Effector CD4-positive, alpha-beta T cell (primary cell): ENCODE measurements around the gene ARHGEF37.
A peak's percentile ranks its signal among the peaks of the same experiment; 100 is the strongest.
"Not testable (repeated sequence)": the region's sequence is repeated elsewhere in the genome, so short reads cannot be mapped to it uniquely, and the experiment has no call there.

Experiments used
- DNase-seq: peaks from one replicate; pipeline ENCODE4 v3.0.0-alpha.2; 2020
- total RNA-seq: gene quantifications from one replicate; lab custom pipeline; 2026; lab: John Stamatoyannopoulos, UW

ARHGEF37 gene, protein sequence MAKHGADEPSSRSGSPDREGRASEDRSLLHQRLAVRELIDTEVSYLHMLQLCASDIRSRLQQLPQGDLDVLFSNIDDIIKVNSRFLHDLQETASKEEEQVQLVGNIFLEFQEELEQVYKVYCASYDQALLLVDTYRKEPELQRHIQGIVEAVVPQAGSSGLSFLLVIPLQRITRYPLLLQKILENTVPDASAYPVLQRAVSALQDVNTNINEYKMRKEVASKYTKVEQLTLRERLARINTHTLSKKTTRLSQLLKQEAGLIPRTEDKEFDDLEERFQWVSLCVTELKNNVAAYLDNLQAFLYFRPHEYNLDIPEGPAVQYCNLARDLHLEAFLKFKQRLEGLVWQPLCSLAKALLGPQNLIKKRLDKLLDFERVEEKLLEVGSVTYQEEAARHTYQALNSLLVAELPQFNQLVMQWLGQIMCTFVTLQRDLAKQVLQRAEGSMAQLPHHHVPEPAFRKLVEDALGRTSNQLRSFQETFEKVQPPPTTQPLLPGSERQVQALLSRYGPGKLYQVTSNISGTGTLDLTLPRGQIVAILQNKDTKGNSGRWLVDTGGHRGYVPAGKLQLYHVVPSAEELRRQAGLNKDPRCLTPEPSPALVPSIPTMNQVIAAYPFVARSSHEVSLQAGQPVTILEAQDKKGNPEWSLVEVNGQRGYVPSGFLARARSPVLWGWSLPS
- total RNA-seq, result 1.1 reads per million

DNA sequence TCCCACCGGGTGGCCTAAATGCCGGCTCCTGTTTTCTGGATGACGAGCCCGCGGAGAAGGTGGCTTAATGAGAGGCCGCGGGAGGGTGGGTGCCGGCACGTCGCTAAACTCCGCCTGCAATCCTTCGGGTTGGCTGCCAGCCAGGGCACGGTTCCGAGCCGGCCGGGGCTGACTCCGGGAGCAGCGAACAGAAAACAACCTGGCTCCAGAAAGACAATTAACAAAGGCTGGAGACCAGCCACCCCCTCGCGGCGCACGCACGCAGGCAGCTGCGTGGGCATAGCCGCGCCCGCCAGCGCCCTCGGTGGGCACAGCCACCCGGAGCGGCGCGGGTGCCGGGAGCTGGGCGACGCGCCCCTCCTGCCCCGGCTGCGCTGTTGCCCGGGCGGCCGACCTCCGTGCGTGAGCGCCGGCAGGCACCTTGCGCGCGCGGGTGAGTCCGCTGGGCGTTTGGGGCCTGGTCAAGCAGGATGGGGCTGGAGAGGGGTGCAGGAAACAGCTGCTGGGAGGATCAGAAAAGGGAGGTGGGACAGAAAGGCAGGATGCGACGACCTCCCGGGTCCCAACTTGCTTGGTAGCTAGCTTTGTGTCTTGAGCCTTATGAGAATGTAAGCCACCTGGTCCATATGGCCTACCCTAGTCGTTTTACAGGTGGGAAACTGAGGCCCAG is at the start of gene ARHGEF37:
TSS of gene ARHGEF37 (plus strand) at position 307 of the 670 bp plus-strand sequence. CDS start 16,272 bp downstream, outside the sequence.
- no peak for DNase-seq

DNA sequence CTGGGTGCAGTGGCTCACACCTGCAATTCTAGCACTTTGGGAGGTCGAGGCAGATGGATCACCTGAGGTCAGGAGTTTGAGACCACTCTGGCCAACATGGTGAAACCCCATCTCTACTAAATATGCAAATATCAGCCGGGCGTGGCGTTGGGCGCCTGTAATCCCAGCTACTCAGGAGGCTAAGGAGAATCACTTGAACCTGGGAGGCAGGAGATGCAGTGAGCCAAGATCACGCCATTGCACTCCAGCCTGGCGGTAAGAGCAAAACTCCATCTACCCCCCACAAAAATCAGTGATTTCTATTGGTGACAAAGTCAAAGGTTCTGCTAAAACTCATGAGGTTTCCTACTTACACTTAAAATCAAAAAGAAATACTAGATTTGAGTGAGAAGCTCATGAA is 48.9 kb upstream of the ARHGEF37 start:
- DNase-seq, result no peak

DNA sequence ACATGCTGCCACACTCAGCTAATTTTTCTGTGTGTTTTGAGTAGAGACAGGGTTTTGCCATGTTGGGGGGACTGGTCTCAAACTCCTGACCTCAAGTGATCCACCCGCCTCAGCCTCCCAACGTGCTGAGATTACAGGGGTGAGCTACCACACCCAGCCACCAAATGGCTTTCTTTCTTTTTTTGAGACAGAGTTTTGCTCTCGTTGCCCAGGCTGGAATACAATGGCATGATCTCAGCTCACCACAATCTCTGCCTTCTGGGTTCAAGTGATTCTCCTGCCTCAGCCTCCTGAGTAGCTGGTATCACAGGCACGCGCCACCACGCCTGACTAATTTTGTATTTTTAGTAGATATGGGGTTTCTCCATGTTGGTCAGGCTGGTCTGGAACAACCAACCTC is 45.5 kb upstream of the ARHGEF37 start:
- DNase-seq, result not testable (repeated sequence)

DNA sequence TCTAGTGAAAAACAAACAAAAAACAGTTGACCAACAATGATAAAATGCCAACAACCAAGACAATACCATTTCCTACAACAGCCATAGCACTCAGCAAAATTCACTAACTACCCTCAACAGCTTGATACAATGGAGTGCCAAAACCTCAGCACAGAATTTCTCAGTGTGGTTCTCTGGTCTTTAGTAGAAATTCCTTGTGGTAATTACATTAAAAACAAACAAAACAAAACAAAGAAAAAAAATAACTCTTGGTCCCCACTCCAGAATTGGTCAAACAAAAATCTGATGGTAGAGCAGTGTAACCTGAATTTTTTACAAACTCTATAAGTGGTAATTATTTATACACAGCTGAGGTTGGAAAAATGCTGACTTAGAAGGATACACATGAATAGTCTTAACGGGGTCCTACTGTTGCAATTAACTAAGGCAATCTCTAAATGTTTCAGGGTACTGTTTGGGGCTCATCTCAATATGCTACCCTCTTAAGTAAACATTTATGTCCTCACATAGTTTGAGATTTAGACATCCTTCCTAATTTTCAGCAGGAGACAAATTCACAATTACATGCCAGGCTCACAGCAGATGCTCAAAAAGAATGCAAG is 43.8 kb upstream of the ARHGEF37 start:
- DNase-seq, result no peak

DNA sequence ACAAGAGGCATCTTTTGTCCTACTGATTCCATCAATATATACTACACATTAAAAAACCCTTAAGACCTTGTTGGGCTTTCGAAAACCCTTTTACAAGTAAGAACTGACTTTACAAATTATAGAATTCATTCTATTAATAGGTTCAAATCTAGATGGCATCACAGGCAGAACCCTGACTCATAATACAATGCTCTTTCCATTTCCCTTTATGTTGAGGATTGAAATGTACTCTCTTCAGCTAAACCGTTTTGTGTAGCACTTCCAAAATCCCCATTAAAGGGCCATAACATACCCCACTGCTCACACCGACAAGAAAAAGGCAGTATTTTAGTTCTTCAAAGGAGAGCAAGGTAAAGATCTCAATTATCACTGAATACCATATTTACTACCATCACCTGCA is 41.2 kb upstream of the ARHGEF37 start:
- no peak for DNase-seq

DNA sequence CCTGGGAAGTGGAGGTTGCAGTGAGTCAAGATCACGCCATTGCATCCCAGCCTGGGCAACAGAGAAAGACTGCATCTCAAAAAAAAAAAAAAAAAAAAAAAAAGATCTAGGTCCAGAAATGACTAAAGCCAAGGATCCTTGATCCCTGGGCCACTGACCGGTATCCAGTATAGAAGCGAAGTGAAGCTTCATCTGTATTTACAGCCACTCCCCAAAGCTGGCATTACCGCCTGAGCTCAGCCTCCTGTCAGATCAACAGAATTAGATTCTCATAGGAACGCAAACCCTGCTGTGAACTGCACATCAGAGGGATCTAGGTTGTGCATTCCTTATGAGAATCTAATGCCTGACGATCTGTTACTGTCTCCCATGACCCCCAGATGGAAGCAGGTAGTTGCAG is 39.4 kb upstream of the ARHGEF37 start:
- DNase-seq, result no peak

DNA sequence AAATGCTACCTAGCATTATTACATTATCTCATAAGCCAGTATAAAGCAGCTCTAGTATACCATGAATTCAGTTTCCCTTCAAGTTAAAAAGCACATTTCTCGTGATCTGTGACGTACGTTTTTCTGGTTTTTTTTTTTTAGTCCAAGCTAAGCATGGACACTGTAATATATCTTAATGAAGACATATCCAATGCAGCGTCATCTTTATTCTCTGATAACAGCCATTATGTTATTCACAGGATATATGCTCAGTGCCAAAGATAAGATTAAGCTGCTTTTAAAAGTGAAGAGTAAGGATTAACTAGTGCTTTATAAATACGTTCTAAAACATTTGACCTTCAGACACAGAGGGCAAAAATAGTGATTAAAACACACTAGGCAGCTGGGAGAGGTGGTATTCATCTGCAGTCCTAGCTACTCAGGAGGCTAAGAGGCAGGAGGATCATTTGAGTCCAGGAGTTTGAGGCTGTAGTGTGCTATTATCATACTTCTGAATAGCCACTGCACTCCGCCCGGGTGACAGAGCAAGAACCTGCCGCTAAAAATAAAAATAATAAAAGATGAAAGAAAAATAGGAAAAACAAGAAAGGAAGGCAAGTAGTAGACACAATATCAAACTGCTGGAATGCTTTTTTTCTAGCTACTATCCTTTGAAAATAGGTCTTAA is 37.8 kb upstream of the ARHGEF37 start:
- DNase-seq, result no peak

DNA sequence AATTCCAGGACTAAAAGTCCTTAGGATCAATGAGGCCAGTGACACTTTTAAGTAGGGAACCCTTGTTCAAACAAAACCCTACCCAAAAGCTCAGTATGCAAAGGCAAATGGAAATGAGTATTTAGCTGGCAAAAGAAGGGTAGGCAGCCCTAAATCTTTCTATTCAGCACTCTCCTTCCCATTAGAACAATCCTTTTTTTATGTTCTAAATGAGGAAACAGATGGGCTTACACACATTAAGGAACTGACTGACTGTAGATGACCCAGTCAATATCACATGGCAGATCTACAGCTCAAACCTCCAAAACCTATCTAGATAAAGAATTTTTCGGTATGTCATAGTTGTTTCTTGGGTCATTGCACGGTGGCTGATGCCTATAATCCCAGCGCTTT is 37.3 kb upstream of the ARHGEF37 start:
- DNase-seq, result no peak

DNA sequence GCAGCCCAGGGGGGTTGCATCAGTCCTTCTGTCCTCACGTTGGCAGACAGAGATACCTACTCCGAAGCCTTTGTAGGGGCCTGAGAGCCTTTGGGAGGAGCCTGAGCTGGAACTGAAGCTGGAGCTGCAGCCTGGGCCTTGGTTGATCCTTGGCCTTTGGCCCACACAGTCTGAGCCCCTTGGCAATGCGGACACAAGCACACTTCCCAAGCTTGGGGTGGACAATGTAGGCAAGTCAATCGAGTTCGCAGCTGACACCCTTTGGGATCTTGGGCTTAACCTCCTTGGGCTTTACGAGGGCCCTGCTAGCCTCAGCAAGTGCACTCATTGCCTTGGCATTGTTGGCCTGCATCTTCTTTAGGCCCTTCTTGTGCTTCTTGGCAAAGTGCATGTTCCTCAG is 36.0 kb upstream of the ARHGEF37 start:
- no peak for DNase-seq

DNA sequence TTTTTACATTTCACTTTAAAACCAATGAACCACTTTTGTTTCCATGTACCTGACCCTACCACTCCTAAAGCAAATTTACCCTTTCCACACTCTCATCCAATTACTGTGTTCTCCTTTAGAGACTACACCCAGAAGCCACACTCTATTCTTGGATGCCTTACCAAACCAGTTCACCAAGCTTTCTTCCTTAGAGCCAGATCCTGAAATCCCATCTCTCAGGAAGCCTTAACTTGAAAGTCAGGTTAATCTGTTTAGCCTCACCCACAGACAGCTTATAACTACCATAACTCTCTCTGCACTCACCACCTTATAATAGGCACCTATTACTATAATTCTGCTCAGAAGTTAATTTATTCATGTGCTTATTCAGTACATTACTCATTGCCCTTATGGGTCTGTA is 34.3 kb upstream of the ARHGEF37 start:
- DNase-seq, result no peak

DNA sequence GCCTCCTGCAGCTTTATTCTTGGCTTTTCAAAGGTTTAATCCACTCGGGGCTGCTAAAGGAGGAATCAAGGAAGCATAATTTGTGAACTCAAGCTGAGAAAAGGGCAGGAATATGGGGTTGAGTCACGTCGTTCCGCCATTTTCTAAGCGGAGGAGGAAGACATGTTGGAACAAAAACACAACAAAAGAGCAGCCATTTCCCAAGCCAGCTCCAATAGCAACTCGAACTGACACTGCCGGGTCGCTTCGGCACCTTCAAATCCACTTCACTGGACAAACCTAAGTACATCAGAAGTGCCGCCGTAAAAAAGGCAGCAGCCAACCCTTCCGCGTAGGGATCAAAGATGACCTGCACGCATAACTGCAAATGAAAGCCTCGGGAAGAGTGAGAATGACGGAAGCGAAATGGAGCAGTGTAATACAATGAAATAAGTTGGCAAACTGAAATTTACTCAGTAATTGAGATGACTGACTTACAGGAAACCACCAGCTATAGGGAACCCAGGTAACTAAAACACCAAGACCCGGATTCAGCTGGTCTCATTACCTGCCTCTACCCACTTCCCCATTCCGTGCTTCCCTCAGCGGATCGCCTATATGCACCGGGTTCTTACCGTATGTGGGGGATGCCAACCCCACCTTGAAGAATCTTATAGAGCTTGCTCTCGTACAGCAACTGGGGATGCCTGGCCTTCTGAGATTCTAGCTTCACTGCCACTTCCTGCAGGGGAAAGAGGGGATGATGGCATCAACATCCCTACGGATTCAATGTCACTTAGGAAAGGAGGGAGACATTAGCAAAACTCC is 31.6 kb upstream of the ARHGEF37 start:
- peak; percentile 19 for DNase-seq

DNA sequence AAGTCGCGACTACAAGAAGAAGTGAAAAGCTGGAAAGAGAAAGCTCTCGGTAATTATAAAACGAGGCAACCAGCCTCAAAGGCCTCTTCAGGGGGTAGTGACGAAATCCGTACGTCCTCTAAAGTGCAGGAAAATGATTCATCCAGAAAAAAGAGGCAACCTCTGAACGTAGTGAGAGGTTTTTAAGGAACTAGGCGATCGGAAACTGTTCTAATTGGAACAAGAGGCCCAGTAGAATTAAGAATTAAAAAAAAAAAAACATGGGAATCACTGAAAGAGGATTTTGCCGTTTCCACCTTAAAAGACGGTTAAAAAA is 31.1 kb upstream of the ARHGEF37 start:
- DNase-seq, result peak; percentile 9

DNA sequence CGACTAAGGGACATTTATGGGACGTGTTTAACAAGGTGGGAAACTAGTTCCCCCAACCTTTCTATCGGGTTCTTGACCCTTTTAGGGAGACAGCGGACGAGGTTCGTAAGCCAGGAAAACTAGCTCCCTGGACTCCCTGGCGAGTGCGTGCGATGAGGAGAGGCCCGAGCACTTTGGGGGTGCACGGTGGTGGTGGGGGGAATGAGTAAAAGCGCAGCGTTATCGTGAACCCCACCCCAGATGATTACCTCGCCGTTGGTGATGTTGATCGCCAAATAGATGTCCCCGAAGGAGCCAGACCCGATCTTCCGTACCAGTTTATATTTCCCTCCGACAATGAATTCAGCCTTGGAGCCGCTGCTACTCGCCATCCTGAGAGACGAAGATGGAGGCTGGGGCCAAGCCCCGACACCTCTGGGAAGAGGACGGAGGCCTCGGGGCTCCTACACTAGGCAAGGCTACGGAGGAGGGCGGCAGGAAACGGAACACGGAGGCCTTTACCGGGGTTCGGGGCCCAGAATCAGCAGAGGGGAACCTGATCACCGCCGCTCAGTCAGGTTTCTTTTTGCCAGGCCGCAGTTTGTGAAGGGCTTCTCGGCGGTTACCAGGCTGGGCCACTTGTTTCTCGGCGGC is 30.6 kb upstream of the ARHGEF37 start:
- no peak for DNase-seq

DNA sequence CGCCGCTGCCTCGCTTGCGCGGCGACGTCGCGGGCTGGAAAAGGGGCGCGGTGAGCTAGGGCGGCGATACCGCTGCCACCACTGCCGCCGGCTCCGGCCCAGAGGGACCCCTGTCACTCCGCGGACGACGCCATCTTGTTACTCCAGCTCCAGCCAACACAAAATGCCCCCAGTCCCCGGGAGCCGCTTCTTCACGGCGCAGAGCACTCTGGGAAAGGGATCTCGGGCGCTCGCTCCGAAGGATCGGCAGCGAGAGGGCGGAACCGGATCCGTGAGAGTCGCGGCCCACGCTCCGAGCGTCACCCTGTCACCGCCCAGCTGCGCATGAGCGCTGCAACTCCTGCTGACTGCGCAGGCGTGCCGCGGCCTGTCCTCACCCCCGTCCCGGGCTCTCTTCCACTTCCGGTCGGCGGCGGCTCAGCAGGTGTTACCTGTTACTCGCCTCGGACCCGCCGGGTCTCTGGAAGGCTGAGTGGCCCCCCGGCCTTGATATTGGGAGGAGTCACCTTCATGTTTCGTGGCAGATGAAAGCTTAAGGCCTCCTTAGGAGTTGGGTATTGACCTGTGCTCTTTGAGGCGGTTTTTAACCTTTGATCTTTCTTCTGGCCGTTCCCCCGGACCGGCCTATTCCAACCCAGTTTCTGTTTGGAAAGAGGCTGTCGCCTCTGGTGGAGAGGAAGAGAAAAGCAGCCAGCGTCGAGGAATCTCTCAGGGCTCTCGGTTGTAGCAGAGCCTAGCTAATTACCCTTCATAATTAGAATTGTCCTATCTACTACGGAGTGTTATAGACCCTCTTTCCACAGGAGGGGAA is 29.9 kb upstream of the ARHGEF37 start, which contains the start of gene CSNK1A1:
TSS of gene CSNK1A1 (minus strand) at position 213 of the 811 bp plus-strand sequence. CDS start 475 bp downstream, outside the sequence.
- peak; percentile 97 for DNase-seq

DNA sequence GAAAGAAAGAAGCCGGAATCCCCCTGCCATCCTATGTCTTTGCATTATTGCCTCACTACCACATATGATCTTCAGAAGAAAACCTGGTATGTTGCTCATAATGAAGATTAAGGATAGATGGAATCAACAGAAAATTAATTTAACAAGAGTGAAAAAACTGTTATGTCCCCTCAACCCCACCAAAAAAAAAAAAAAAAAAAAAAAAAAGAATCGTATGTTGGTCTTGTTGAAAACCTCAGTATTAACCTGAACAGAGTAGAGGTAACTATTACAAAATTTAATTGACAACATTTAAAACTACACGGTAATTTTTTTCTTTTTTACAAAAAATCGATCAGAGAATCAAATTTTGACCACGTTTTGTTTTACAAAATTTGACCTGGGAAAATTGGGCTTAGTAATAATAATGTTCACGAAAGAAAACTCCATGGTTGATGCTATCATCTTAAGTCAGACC is 29.2 kb upstream of the ARHGEF37 start:
- no peak for DNase-seq

DNA sequence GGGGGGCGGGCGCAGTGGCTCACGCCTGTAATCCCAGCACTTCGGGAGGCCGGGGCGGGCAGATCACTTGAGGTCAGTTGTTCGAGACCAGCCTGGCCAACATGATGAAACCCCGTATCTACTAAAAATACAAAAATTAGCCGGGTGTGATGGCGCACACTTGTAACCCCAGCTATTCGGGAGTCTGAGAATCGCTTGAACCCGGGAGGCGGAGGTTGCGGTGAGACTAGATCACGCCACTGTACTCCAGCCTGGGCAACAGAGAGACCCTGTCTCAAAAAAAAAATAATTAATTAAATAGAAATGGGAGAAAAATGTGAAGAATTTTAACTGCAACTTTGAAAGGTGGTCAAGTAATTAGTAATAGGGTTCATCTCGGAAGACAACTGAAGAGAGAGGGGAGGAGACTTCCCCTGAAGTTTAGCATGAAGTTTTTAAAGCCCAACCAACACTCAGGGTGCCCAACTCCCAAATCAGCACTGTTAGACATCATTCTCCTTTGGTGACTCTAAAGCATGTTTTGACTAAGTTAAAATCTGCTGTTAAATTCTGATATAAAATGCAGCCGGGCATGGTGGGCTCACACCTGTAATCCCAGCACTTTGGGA is 28.6 kb upstream of the ARHGEF37 start:
- no peak for DNase-seq

DNA sequence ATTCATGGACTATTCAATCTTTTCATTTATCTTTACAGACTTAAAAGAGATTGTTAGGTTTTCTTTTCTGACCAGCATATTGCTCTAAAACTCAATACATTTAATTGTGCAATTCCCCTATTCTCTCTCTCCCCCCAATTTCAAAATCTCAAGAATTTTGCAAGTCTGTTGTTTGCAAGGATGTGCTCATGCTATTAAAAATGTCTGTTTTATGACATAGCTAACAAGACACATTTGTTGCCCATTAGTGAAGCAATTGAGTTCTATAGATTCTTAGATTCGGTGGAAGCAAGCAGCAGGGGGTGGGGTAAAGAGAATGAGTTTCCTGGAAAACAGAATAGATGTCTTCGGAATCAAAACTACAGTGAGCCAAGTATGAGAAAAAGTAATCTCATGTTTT is 21.6 kb upstream of the ARHGEF37 start:
- no peak for DNase-seq

DNA sequence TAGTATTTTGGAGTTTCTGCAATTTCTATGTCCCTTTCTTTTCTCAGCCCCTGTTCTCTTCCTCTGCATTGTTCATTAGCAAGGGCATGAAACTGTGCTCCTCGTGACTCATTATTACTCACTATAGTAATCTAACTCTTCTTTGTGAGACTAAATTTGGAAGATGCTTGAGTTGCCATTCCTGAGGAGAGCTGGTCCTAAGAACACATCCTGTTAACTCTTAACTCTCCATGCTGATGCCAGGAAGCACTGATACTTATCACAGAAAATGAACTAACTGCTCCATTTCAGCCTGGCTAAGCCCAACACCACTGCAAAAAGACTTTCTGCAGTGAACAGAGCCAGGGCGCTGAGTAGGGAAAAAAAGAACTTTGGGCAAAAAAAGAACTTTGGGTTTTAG is 19.4 kb upstream of the ARHGEF37 start:
- no peak for DNase-seq

DNA sequence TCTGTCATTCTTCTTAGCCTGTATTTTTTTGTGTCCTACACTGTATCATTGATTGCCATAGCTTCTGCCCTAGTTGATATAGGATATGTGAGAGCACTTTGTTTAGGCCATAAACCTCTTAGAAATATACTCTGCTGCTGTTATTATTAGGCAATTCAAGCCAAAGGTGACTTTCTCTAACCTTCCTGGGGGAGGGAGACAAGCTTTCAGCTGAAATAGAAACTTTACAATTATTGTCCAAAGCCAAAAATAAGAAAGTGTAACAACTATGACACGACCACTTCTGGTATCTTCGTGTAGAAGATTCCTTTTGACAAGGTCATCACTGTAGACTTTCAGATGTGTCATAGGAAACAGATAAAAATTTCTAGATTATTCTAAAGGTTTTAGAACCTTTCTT is 17.8 kb upstream of the ARHGEF37 start:
- no peak for DNase-seq
